HG02798 (cell line): ENCODE measurements around the gene NCOA3.
"Not testable (repeated sequence)": the region's sequence is repeated elsewhere in the genome, so short reads cannot be mapped to it uniquely, and the experiment has no call there.

Source experiments
- ATAC-seq: cut with Tn5 transposase; IDR thresholded peaks from one replicate; pipeline ENCODE4 v1.9.1; 2021; ENCODE audit warnings: mild to moderate bottlenecking; ENCODE audit not compliant: unreplicated experiment, poor library complexity

NCOA3 gene

GRCh38 chr20:47498606-47499005, 3.1 kb upstream of the NCOA3 start:
- ATAC-seq: no peak

GRCh38 chr20:47499053-47499452, 2.6 kb upstream of the NCOA3 start:
- ATAC-seq: no peak

GRCh38 chr20:47500082-47500481, 1.6 kb upstream of the NCOA3 start:
- ATAC-seq: not testable (repeated sequence)

GRCh38 chr20:47500554-47500953, 1.1 kb upstream of the NCOA3 start:
- no peak for ATAC-seq

- no peak for ATAC-seq
Measured at GRCh38 chr20:47501116-47501481, 588 bp upstream of the NCOA3 start.

- no peak for ATAC-seq
Measured at GRCh38 chr20:47502271-47503239, 868 bp downstream of the NCOA3 start.

GRCh38 chr20:47503685-47504084, 2.0 kb downstream of the NCOA3 start:
- ATAC-seq: no peak

- no peak for ATAC-seq
Measured at GRCh38 chr20:47506335-47506734, 4.6 kb downstream of the NCOA3 start.

- ATAC-seq: no peak
Measured at GRCh38 chr20:47506850-47507249, 5.2 kb downstream of the NCOA3 start.

GRCh38 chr20:47507275-47507981, 5.7 kb downstream of the NCOA3 start:
- ATAC-seq: not testable (repeated sequence)

GRCh38 chr20:47508278-47508677, 6.6 kb downstream of the NCOA3 start:
- no peak for ATAC-seq

- no peak for ATAC-seq
Measured at GRCh38 chr20:47509104-47509661, 7.5 kb downstream of the NCOA3 start.

- no peak for ATAC-seq
Measured at GRCh38 chr20:47509685-47510084, 8.0 kb downstream of the NCOA3 start.

- ATAC-seq: no peak
Measured at GRCh38 chr20:47515843-47516242, 14.2 kb downstream of the NCOA3 start.

- ATAC-seq: no peak
Measured at GRCh38 chr20:47521059-47521808, 19.5 kb downstream of the NCOA3 start.

GRCh38 chr20:47524015-47524784, 22.5 kb downstream of the NCOA3 start:
- no peak for ATAC-seq

- no peak for ATAC-seq
Measured at GRCh38 chr20:47527004-47527800, 25.5 kb downstream of the NCOA3 start.

GRCh38 chr20:47529840-47530239, 28.2 kb downstream of the NCOA3 start:
- ATAC-seq: no peak

- ATAC-seq: no peak
Measured at GRCh38 chr20:47531458-47531857, 29.8 kb downstream of the NCOA3 start.
